Measurements from ENCODE around the gene PRKCD.

The PRKCD gene

GRCh38 chr3:53226841-53227407 is 65.9 kb downstream of the PRKCD start:
- H3K4me3 ChIP-seq (ENCODE audit: low read depth, low read length) = no peak overlapping the region
- DNase-seq (ENCODE audit: low read depth) = no peak
- TF ChIP-seq MAX (IDR thresholded peaks at IDR 0.05; ENCODE audit: low read depth, low read length) (no peak), POLR2A (IDR thresholded peaks at IDR 0.05; ENCODE audit: extremely low read depth, insufficient read length) (no peak), MYC (IDR thresholded peaks at IDR 0.05; ENCODE audit: low read depth, low read length) (no peak), CTCF (IDR thresholded peaks at IDR 0.05; ENCODE audit: low read depth, low read length) (no peak)

GRCh38 chr3:53227993-53228885 is 67.2 kb downstream of the PRKCD start:
- TF ChIP-seq MYC (IDR thresholded peaks at IDR 0.05; ENCODE audit: low read depth, low read length) = no peak
- no peak for TF ChIP-seq POLR2A (IDR thresholded peaks at IDR 0.05; ENCODE audit: extremely low read depth, insufficient read length)
- no peak for TF ChIP-seq MAX (IDR thresholded peaks at IDR 0.05; ENCODE audit: low read depth, low read length)
- no peak overlapping the region for H3K4me3 ChIP-seq (ENCODE audit: low read depth, low read length)
- no peak for DNase-seq (ENCODE audit: low read depth)

- no peak overlapping the region for H3K4me3 ChIP-seq (ENCODE audit: low read depth, low read length)
- DNase-seq (ENCODE audit: low read depth) = no peak
- TF ChIP-seq MAX (IDR thresholded peaks at IDR 0.05; ENCODE audit: low read depth, low read length) = no peak
- no peak for TF ChIP-seq CTCF (IDR thresholded peaks at IDR 0.05; ENCODE audit: low read depth, low read length)
- no peak for TF ChIP-seq POLR2A (IDR thresholded peaks at IDR 0.05; ENCODE audit: extremely low read depth, insufficient read length)
- no peak for TF ChIP-seq MYC (IDR thresholded peaks at IDR 0.05; ENCODE audit: low read depth, low read length)
These were observed 68.2 kb downstream of the PRKCD start for GRCh38 chr3:53229171-53229570.

- no peak for DNase-seq (ENCODE audit: low read depth)
- TF ChIP-seq MYC (IDR thresholded peaks at IDR 0.05; ENCODE audit: low read depth, low read length) (no peak), CTCF (IDR thresholded peaks at IDR 0.05; ENCODE audit: low read depth, low read length) (no peak), MAX (IDR thresholded peaks at IDR 0.05; ENCODE audit: low read depth, low read length) (no peak), POLR2A (IDR thresholded peaks at IDR 0.05; ENCODE audit: extremely low read depth, insufficient read length) (no peak)
- no peak overlapping the region for H3K4me3 ChIP-seq (ENCODE audit: low read depth, low read length)
These were observed 68.6 kb downstream of the PRKCD start for GRCh38 chr3:53229606-53230005.

- TF ChIP-seq MAX (IDR thresholded peaks at IDR 0.05; ENCODE audit: low read depth, low read length) = no peak
- TF ChIP-seq CTCF (IDR thresholded peaks at IDR 0.05; ENCODE audit: low read depth, low read length) = peak; percentile 6
- H3K4me3 ChIP-seq (ENCODE audit: low read depth, low read length) = no peak overlapping the region
- DNase-seq (ENCODE audit: low read depth) = no peak
These were observed 69.1 kb downstream of the PRKCD start for GRCh38 chr3:53230041-53230621.

GRCh38 chr3:53230789-53231188 is 69.8 kb downstream of the PRKCD start:
- no peak overlapping the region for H3K4me3 ChIP-seq (ENCODE audit: low read depth, low read length)
- TF ChIP-seq MYC (IDR thresholded peaks at IDR 0.05; ENCODE audit: low read depth, low read length) (no peak), CTCF (IDR thresholded peaks at IDR 0.05; ENCODE audit: low read depth, low read length) (no peak), MAX (IDR thresholded peaks at IDR 0.05; ENCODE audit: low read depth, low read length) (no peak), POLR2A (IDR thresholded peaks at IDR 0.05; ENCODE audit: extremely low read depth, insufficient read length) (no peak)
- DNase-seq (ENCODE audit: low read depth) = no peak

Data from NB4 (cell line).